Natural killer cell (primary cell): ENCODE measurements around the gene MAST4. TPM values are rescaled to one million over a fixed set of nuclear protein-coding genes. Genes with fewer than 3 reads are reported as not detected.

Experiments used
- ATAC-seq, 3 donors: fragments of 150-1000 bp in 2 of 3; fragments of 200-7000 bp in 1 of 3; cut with Tn5 transposase; 1 replicate in 1 of 3; 2 replicates in 2 of 3; pipeline ENCODE4 v1.10.0; 2021; ENCODE audit warnings: mild to moderate bottlenecking in 2 of 3, moderate library complexity in 2 of 3
- DNase-seq, 2 donors: peaks; one replicate each; pipeline versions ENCODE4 v3.0.0 to v3.0.0-alpha.2; 2013 to 2021; ENCODE audit warnings: mixed read lengths in 1 of 2
- H3K27ac ChIP-seq: one replicate; pipeline ENCODE4 v1.5.1; 2013; ENCODE audit warnings: mild to moderate bottlenecking, low read length
- H3K27me3 ChIP-seq: one replicate; pipeline ENCODE4 v1.6.1; 2013; ENCODE audit warnings: low read length; ENCODE audit not compliant: control insufficient read depth, insufficient read depth
- H3K36me3 ChIP-seq: one replicate; pipeline ENCODE4 v1.6.1; 2013; ENCODE audit warnings: low read length; ENCODE audit not compliant: control insufficient read depth, insufficient read depth
- H3K4me1 ChIP-seq: one replicate; pipeline ENCODE4 v1.6.1; 2013; ENCODE audit warnings: low read length; ENCODE audit not compliant: control insufficient read depth, insufficient read depth
- H3K4me3 ChIP-seq: one replicate; pipeline ENCODE4 v1.5.1; 2013; ENCODE audit warnings: low read length
- H3K9me3 ChIP-seq: one replicate; pipeline ENCODE4 v1.6.1; 2013; ENCODE audit warnings: low read length; ENCODE audit not compliant: control insufficient read depth, insufficient read depth
- H3K27ac Mint-ChIP-seq, 2 donors: one replicate each; pipeline ENCODE4 v1.8.0; 2022; ENCODE audit warnings: mild to moderate bottlenecking in 2 of 2, mixed read lengths in 2 of 2, moderate library complexity in 1 of 2
- H3K27me3 Mint-ChIP-seq, 2 donors: one replicate each; pipeline ENCODE4 v1.8.0; 2022; ENCODE audit warnings: low read depth in 2 of 2, mixed read lengths in 2 of 2
- H3K36me3 Mint-ChIP-seq: one replicate; pipeline ENCODE4 v1.8.0; 2022; ENCODE audit warnings: mixed read lengths
- H3K4me1 Mint-ChIP-seq, 2 donors: one replicate each; pipeline ENCODE4 v1.8.0; 2022; ENCODE audit warnings: mixed read lengths in 2 of 2
- H3K4me3 Mint-ChIP-seq: one replicate; pipeline ENCODE4 v1.8.0; 2022; ENCODE audit warnings: mild to moderate bottlenecking, moderate library complexity, mixed read lengths
- H3K9me3 Mint-ChIP-seq, 2 donors: one replicate each; pipeline ENCODE4 v1.8.0; 2022; ENCODE audit warnings: mixed read lengths in 2 of 2
- WGBS: methylation state at CpG from one replicate; pipeline ENCODE4 v1.1.7; 2013; ENCODE audit warnings: missing lambda C conversion rate; ENCODE audit not compliant: insufficient coverage; 5-methylcytosine and 5-hydroxymethylcytosine counted together
- intact Hi-C: fragments of 100-400 bp; cut with micrococcal nuclease; formaldehyde crosslinking; loops from one replicate; pipeline ENCODE4 v1.14.2; 2022
- total RNA-seq, 4 donors: library from RNA; stranded (reverse); fragments of 120-200 nt in 1 of 4; gene quantifications; one replicate each; pipeline versions ENCODE4 v1.2.3 to v1.2.4, GENCODE V29; 2013 to 2022
- TF ChIP-seq, protein P1 (sequence below): fragments of 200-600 bp; IDR thresholded peaks from one replicate; pipeline ENCODE4 v1.8.0; 2022; ENCODE audit warnings: antibody characterized with exemption

Gene MAST4
- total RNA-seq, 3 donors from 2014 or later (not counting 1 experiment from before 2014, with no cell fraction given): 6.5 to 14.1 (median 12.7) TPM

DNA sequence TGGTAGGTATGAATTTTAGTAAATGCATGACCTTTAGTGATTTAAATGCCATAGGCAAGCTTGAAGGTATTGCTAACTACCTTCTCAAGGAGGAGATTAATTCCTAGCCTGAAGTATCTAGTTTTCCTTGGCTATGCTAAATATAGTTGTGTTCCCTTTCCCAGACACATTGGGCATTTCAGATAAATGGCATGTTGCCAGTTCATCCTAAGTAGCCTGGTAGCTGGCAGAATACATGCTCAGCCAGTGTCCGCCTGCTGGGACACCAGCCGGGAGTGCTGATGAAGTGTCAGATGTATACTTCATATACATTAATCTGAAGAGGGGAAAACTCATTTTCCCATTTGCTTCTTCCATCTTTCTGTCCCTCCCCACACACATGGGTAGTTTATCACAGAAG lies 196.9 kb downstream of the MAST4 start:
- Histone ChIP-seq H3K9me3 (no peaks in the 10 kb centered on the region), H3K36me3 (no peaks in the 10 kb centered on the region), H3K27ac (no peak overlapping the region), H3K4me3 (no peak overlapping the region), H3K27me3 (no peaks in the 10 kb centered on the region), H3K4me1 (no peaks in the 10 kb centered on the region)
- 100% methylated on average over 1 of the region's 2 CpGs for WGBS
- H3K4me3 Mint-ChIP-seq: no peak overlapping the region
- no peaks in the 10 kb centered on the region for H3K4me1 Mint-ChIP-seq
- no peak for ATAC-seq
- TF ChIP-seq, protein P1, sequence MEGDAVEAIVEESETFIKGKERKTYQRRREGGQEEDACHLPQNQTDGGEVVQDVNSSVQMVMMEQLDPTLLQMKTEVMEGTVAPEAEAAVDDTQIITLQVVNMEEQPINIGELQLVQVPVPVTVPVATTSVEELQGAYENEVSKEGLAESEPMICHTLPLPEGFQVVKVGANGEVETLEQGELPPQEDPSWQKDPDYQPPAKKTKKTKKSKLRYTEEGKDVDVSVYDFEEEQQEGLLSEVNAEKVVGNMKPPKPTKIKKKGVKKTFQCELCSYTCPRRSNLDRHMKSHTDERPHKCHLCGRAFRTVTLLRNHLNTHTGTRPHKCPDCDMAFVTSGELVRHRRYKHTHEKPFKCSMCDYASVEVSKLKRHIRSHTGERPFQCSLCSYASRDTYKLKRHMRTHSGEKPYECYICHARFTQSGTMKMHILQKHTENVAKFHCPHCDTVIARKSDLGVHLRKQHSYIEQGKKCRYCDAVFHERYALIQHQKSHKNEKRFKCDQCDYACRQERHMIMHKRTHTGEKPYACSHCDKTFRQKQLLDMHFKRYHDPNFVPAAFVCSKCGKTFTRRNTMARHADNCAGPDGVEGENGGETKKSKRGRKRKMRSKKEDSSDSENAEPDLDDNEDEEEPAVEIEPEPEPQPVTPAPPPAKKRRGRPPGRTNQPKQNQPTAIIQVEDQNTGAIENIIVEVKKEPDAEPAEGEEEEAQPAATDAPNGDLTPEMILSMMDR: no peak
- no peaks in the 10 kb centered on the region for H3K9me3 Mint-ChIP-seq
- H3K27ac Mint-ChIP-seq: no peak overlapping the region
- no peak for DNase-seq
- no peaks in the 10 kb centered on the region for H3K36me3 Mint-ChIP-seq
- peaks cover 10 to 22% of the 10 kb centered on the region in 2 donors for H3K27me3 Mint-ChIP-seq
- intact Hi-C loops: no loop called here

DNA sequence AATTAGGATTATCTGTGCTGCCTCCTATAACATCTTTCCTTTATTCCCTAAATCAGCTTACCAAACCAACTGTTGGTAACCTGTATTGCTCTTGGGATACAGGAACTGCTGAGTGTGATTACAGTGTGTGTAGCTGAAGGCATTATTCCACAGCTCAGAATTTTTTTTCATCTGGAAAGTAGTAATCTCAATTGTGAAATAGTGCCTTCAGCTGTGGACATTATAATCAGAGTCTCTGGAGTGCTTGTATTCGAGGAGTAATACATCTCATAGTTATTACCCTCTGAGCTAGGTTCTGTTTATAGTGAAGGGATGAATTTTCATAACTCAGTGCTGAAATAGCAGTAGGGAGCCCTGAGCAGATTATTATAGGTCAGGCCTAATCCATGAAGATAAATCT lies 199.5 kb downstream of the MAST4 start:
- Histone ChIP-seq H3K9me3 (no peaks in the 10 kb centered on the region), H3K27me3 (peaks cover 2% of the 10 kb centered on the region), H3K4me1 (no peaks in the 10 kb centered on the region), H3K27ac (no peak overlapping the region), H3K4me3 (no peak overlapping the region), H3K36me3 (no peaks in the 10 kb centered on the region)
- DNase-seq (no peak), ATAC-seq (no peak)
- Mint-ChIP-seq H3K4me3 (no peak overlapping the region), H3K27ac (no peak overlapping the region), H3K4me1 (no peaks in the 10 kb centered on the region), H3K9me3 (no peaks in the 10 kb centered on the region), H3K36me3 (no peaks in the 10 kb centered on the region), H3K27me3 (peaks cover 20 to 38% of the 10 kb centered on the region in 2 donors)
- TF ChIP-seq, protein P1: no peak
- intact Hi-C loops: no loop called here
- WGBS: 83% methylated on average over 1 of the region's 1 CpG

DNA sequence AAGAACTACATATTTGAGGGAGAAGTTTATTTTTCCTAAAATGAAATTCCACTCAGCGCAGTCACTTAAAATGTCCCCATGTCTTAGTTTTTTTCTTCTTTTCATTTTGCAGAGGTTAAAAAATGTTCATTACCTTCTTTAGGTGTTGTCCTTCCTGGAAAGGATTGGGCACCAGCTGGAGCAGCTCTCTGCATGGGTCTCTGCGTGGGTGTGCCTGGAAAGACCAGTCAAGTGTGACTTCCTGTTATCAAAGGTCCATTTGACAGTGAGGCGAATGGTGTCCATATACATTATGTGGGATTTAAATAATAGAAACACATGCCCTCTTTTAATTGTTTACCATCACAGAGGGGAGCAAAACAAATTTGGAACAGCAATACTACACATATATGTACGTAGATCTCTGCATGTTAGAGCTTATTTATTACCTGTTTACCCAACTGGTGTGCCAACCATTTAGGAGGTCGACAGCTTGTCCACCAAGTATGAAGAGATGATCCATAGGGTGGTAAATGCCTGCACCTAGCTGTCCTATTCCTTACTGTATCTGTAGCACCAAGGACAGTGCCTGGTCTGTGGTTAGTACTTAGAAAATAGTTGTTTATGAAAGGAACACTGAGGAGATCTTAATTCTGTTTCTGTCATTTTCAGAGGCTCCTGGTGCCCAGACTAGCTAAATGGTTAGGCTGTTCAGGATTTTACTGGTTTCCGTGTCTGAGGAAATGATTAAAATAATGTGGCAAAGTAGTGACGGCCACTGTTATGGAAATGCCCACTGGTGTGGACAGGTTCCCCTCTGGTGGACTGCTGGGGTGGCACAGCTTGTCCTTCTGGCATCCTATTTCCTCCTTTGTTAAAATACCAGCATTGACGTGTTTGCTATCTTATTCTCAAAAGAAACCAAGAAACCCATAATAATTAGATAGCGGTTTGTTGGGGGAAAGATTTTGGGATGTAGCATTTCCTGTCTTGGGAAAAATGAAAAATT lies 200.4 kb downstream of the MAST4 start:
- Histone ChIP-seq H3K27me3 (peaks cover 2% of the 10 kb centered on the region), H3K4me1 (no peaks in the 10 kb centered on the region), H3K36me3 (no peaks in the 10 kb centered on the region), H3K4me3 (no peak overlapping the region), H3K27ac (no peak overlapping the region), H3K9me3 (no peaks in the 10 kb centered on the region)
- peaks cover 23 to 38% of the 10 kb centered on the region in 2 donors for H3K27me3 Mint-ChIP-seq
- H3K9me3 Mint-ChIP-seq: no peaks in the 10 kb centered on the region
- 80% methylated on average over 6 of the region's 9 CpGs for WGBS
- no peaks in the 10 kb centered on the region for H3K36me3 Mint-ChIP-seq
- no peak overlapping the region for H3K4me3 Mint-ChIP-seq
- DNase-seq (no peak), ATAC-seq (no peak)
- H3K27ac Mint-ChIP-seq: no peak overlapping the region
- H3K4me1 Mint-ChIP-seq: no peaks in the 10 kb centered on the region
- TF ChIP-seq, protein P1: no peak
- intact Hi-C loops: no loop called here
